H1 (cell line): ENCODE measurements around the gene YBX3. TPM values are rescaled to one million over a fixed set of nuclear protein-coding genes. Genes with fewer than 3 reads are reported as not detected.

Experiments
- CTCF ChIA-PET: fragments of 300-600 bp; sonication (Branson Sonifier 250); formaldehyde crosslinking; loops from one replicate; lab custom pipeline; 2021; ENCODE audit not compliant: partially characterized antibody; lab: Charles Lee
- POLR2A ChIA-PET: fragments of 300-600 bp; sonication (Branson Sonifier 250); formaldehyde crosslinking; loops from one replicate; lab custom pipeline; 2021; ENCODE audit warnings: inconsistent platforms; ENCODE audit not compliant: partially characterized antibody; lab: Charles Lee
- DNase-seq, 2 experiments: peaks; one replicate each; pipeline versions ENCODE4 v3.0.0 to v3.0.0-alpha.2; 2010 to 2022; ENCODE audit warnings: low spot score in 2 of 2, low read depth in 1 of 2, mixed read lengths in 1 of 2
- FAIRE-seq: peaks from 2 replicates; lab custom pipeline; 2011; peaks lifted over from hg19 to GRCh38; lab: Jason Lieb, UNC
- H2AFZ ChIP-seq: 2 replicates; pipeline ENCODE4 v1.8.1; 2012; ENCODE audit warnings: low read length, inconsistent platforms
- H2AK5ac ChIP-seq: 2 replicates; pipeline ENCODE4 v1.6.1; 2013; ENCODE audit warnings: low read depth, low read length
- H2BK120ac ChIP-seq: replicated peaks from 2 replicates; pipeline ENCODE3; 2013; ENCODE audit warnings: low read depth, low read length, inconsistent platforms
- H2BK12ac ChIP-seq: 2 replicates; pipeline ENCODE4 v1.6.1; 2013; ENCODE audit warnings: low read depth, low read length
- H2BK15ac ChIP-seq: 2 replicates; pipeline ENCODE4 v1.6.1; 2013; ENCODE audit warnings: low read length
- H2BK20ac ChIP-seq: 2 replicates; pipeline ENCODE4 v1.6.1; 2013; ENCODE audit warnings: low read length
- H2BK5ac ChIP-seq: 2 replicates; pipeline ENCODE4 v1.6.1; 2013; ENCODE audit warnings: low read depth, low read length
- H3K14ac ChIP-seq: 2 replicates; pipeline ENCODE4 v1.6.1; 2013; ENCODE audit warnings: inconsistent platforms; ENCODE audit not compliant: insufficient read length
- H3K18ac ChIP-seq: 2 replicates; pipeline ENCODE4 v1.6.1; 2013; ENCODE audit warnings: low read length; ENCODE audit errors: extremely low read depth
- H3K23ac ChIP-seq: 2 replicates; pipeline ENCODE4 v1.6.1; 2013; ENCODE audit warnings: inconsistent platforms; ENCODE audit not compliant: insufficient read length
- H3K23me2 ChIP-seq: 2 replicates; pipeline ENCODE4 v1.6.1; 2013; ENCODE audit warnings: low read depth, low read length
- H3K27ac ChIP-seq: 2 replicates; pipeline ENCODE4 v1.6.1; 2011; ENCODE audit warnings: low read depth, low read length, inconsistent platforms
- H3K27me3 ChIP-seq, 4 experiments: replicated peaks in 1 of 4; 1 replicate in 1 of 4; 2 replicates in 3 of 4; pipeline versions ENCODE4 v1.6.1 to v1.8.1; 2011 to 2013; ENCODE audit warnings: low read length in 3 of 4, mild to moderate bottlenecking in 3 of 4, inconsistent platforms in 2 of 4, mixed read lengths in 2 of 4, moderate library complexity in 1 of 4; ENCODE audit not compliant: control insufficient read depth in 3 of 4, insufficient read depth in 3 of 4; ENCODE audit errors: extremely low read depth in 1 of 4
- H3K36me3 ChIP-seq, 4 experiments: 2 replicates each; pipeline versions ENCODE4 v1.6.1 to v1.8.1; 2011 to 2013; ENCODE audit warnings: mild to moderate bottlenecking in 4 of 4, low read length in 3 of 4, moderate library complexity in 2 of 4, control low read depth in 1 of 4, inconsistent platforms in 1 of 4; ENCODE audit not compliant: insufficient read depth in 4 of 4, control insufficient read depth in 2 of 4
- H3K4ac ChIP-seq: replicated peaks from 2 replicates; pipeline ENCODE3; 2013; ENCODE audit warnings: low read length, low read depth, mixed read lengths, inconsistent platforms; ENCODE audit not compliant: insufficient read length
- H3K4me1 ChIP-seq, 4 experiments: replicated peaks in 1 of 4; 1 replicate in 1 of 4; 2 replicates in 3 of 4; pipeline versions ENCODE4 v1.6.1 to v1.8.1; 2011 to 2013; ENCODE audit warnings: low read length in 3 of 4, inconsistent platforms in 2 of 4, mixed read lengths in 1 of 4; ENCODE audit not compliant: insufficient read depth in 4 of 4, control insufficient read depth in 3 of 4
- H3K4me2 ChIP-seq, 2 experiments: 2 replicates each; pipeline versions ENCODE4 v1.6.1 to v1.8.1; 2011 to 2013; ENCODE audit warnings: low read depth in 2 of 2, low read length in 2 of 2, control low read depth in 1 of 2, inconsistent platforms in 1 of 2, mild to moderate bottlenecking in 1 of 2; ENCODE audit not compliant: insufficient read depth in 1 of 2
- H3K4me3 ChIP-seq, 4 experiments: fragments of 200-600, 300-600 bp in 1 of 4; sonication (generic), shearing (Covaris generic), sonication (Bioruptor Twin) in 1 of 4; 2 replicates each; pipeline versions ENCODE4 v1.5.1 to v1.8.1; 2011 to 2016; ENCODE audit warnings: low read length in 4 of 4, low read depth in 3 of 4, control low read depth in 2 of 4, inconsistent platforms in 2 of 4, mild to moderate bottlenecking in 2 of 4, mixed read lengths in 1 of 4, moderate library complexity in 1 of 4; ENCODE audit not compliant: insufficient read depth in 2 of 4; ENCODE audit errors: extremely low read depth in 1 of 4
- H3K56ac ChIP-seq: replicated peaks from 2 replicates; pipeline ENCODE3; 2013; ENCODE audit warnings: low read depth, mild to moderate bottlenecking, mixed read lengths, low read length, inconsistent platforms; ENCODE audit not compliant: insufficient read length
- H3K79me1 ChIP-seq: 2 replicates; pipeline ENCODE4 v1.6.1; 2013; ENCODE audit warnings: low read depth, low read length, control low read depth
- H3K79me2 ChIP-seq, 2 experiments: 2 replicates each; pipeline versions ENCODE4 v1.6.1 to v1.8.1; 2012 to 2013; ENCODE audit warnings: low read length in 2 of 2, mild to moderate bottlenecking in 2 of 2, inconsistent platforms in 1 of 2; ENCODE audit not compliant: insufficient read depth in 2 of 2, control insufficient read depth in 1 of 2
- H3K9ac ChIP-seq, 4 experiments: replicated peaks in 1 of 4; 1 replicate in 1 of 4; 2 replicates in 3 of 4; pipeline versions ENCODE4 v1.6.1 to v1.8.1; 2011 to 2013; ENCODE audit warnings: low read depth in 3 of 4, low read length in 3 of 4, control low read depth in 2 of 4, mild to moderate bottlenecking in 2 of 4, moderate library complexity in 2 of 4, inconsistent platforms in 1 of 4; ENCODE audit errors: extremely low read depth in 1 of 4
- H3K9me3 ChIP-seq, 2 experiments: 2 replicates each; pipeline versions ENCODE4 v1.6.1 to v1.8.1; 2012 to 2013; ENCODE audit warnings: mild to moderate bottlenecking in 2 of 2, moderate library complexity in 2 of 2, control low read depth in 1 of 2, inconsistent platforms in 1 of 2, low read depth in 1 of 2, low read length in 1 of 2, mixed read lengths in 1 of 2; ENCODE audit not compliant: insufficient read depth in 2 of 2
- H4K20me1 ChIP-seq, 2 experiments: replicated peaks in 1 of 2; 2 replicates each; pipeline versions ENCODE3 to v1.8.1; 2011 to 2013; ENCODE audit warnings: inconsistent platforms in 2 of 2, low read length in 2 of 2, mild to moderate bottlenecking in 1 of 2; ENCODE audit not compliant: insufficient read depth in 2 of 2, control insufficient read depth in 1 of 2
- H4K5ac ChIP-seq: 2 replicates; pipeline ENCODE4 v1.6.1; 2013; ENCODE audit warnings: low read length, low read depth, mixed read lengths, inconsistent platforms; ENCODE audit not compliant: insufficient read length
- H4K8ac ChIP-seq: 2 replicates; pipeline ENCODE4 v1.8.0; 2013; ENCODE audit warnings: mild to moderate bottlenecking, moderate library complexity, low read length, inconsistent platforms; ENCODE audit not compliant: insufficient read depth; ENCODE audit errors: extremely low read depth
- H4K91ac ChIP-seq: replicated peaks from 2 replicates; pipeline ENCODE3; 2013; ENCODE audit warnings: low read length, mixed read lengths, inconsistent platforms; ENCODE audit not compliant: insufficient read length
- BRCA1 ChIP-seq: IDR thresholded peaks from 2 replicates; pipeline ENCODE4 v1.6.1; 2012; ENCODE audit warnings: low read depth, low read length, improper control_type of control experiment
- CBX8 ChIP-seq: fragments of 300-800, 300-1000 bp; sonication (generic); IDR thresholded peaks from 2 replicates; pipeline ENCODE4 v1.7.1; 2016; ENCODE audit warnings: low read depth, low read length, borderline replicate concordance
- CTBP2 ChIP-seq: IDR thresholded peaks from 2 replicates; pipeline ENCODE4 v1.7.0; 2011; ENCODE audit warnings: borderline replicate concordance, mild to moderate bottlenecking, moderate library complexity, mixed read lengths, low read length; ENCODE audit not compliant: insufficient read depth, insufficient read length
- EGR1 ChIP-seq: IDR thresholded peaks from 2 replicates; pipeline ENCODE4 v1.6.1; 2011; ENCODE audit warnings: low read depth, low read length, borderline replicate concordance
- EZH2 ChIP-seq: fragments of 200-600 bp; sonication (generic); IDR thresholded peaks from 2 replicates; pipeline ENCODE4 v1.7.1; 2012; ENCODE audit warnings: low read depth, mild to moderate bottlenecking, moderate library complexity, low read length, inconsistent platforms; ENCODE audit not compliant: severe bottlenecking
- FOSL1 ChIP-seq: IDR thresholded peaks from 2 replicates; pipeline ENCODE4 v1.6.1; 2011; ENCODE audit warnings: mild to moderate bottlenecking, low read depth, low read length, moderate library complexity; ENCODE audit not compliant: insufficient read depth
- HDAC2 ChIP-seq, 2 experiments: fragments of 300-600 bp in 1 of 2; sonication (generic) in 1 of 2; IDR thresholded peaks; 2 replicates each; pipeline ENCODE4 v1.6.1; 2011 to 2012; ENCODE audit warnings: low read depth in 2 of 2, low read length in 2 of 2, mild to moderate bottlenecking in 2 of 2, moderate library complexity in 2 of 2, borderline replicate concordance in 1 of 2, inconsistent platforms in 1 of 2
- NRF1 ChIP-seq: IDR thresholded peaks from 2 replicates; pipeline ENCODE4 v1.6.1; 2011; ENCODE audit warnings: mild to moderate bottlenecking, low read depth, low read length, improper control_type of control experiment
- POLR2AphosphoS5 ChIP-seq: IDR thresholded peaks from 2 replicates; pipeline ENCODE4 v1.6.1; 2011; ENCODE audit warnings: low read depth, low read length
- SIN3A ChIP-seq, 2 experiments: IDR thresholded peaks in 1 of 2; conservative IDR thresholded peaks in 1 of 2; 2 replicates each; pipeline ENCODE4 v1.6.1; 2011 to 2012; ENCODE audit warnings: low read length in 2 of 2, improper control_type of control experiment in 1 of 2, low read depth in 1 of 2, mild to moderate bottlenecking in 1 of 2
- SIRT6 ChIP-seq: IDR thresholded peaks from one replicate; pipeline ENCODE4 v1.7.1; 2012; ENCODE audit warnings: low read length, inconsistent platforms
- TCF12 ChIP-seq: IDR thresholded peaks from 2 replicates; pipeline ENCODE4 v1.6.1; 2011; ENCODE audit warnings: low read depth, mild to moderate bottlenecking, low read length
- USF2 ChIP-seq: IDR thresholded peaks from 2 replicates; pipeline ENCODE4 v1.6.1; 2011; ENCODE audit warnings: low read length, improper control_type of control experiment
- WGBS, 2 experiments: shearing (Covaris generic) in 1 of 2; methylation state at CpG; one replicate each; pipeline versions ENCODE4 v1.1.6 to v1.1.7; 2013 to 2015; ENCODE audit warnings: low lambda C conversion rate in 2 of 2, mixed read lengths in 2 of 2, inconsistent platforms in 1 of 2, low coverage in 1 of 2, missing lambda C conversion rate in 1 of 2; ENCODE audit not compliant: insufficient replicate concordance in 2 of 2, insufficient coverage in 1 of 2, insufficient read length in 1 of 2; ENCODE audit errors: extremely low coverage in 1 of 2, missing lambda C conversion rate in 1 of 2; 5-methylcytosine and 5-hydroxymethylcytosine counted together
- polyA plus RNA-seq, 7 experiments: library from polyadenylated mRNA; depleted of rRNA in 3 of 7; stranded (reverse) in 5 of 7; unstranded in 2 of 7; fragments of >200 nt in 5 of 7; fragments of 200-250 nt in 2 of 7; gene quantifications; 1 replicate in 5 of 7; 2 replicates in 1 of 7; 4 replicates in 1 of 7; pipeline versions ENCODE4 v1.2.1 to v1.2.3, GENCODE V29; 2011 to 2013; ENCODE audit warnings: missing spikeins in 2 of 7, mixed read lengths in 2 of 7
- total RNA-seq: library from RNA; stranded (reverse); fragmentation: NEBNext Ultra II Directional; extraction: Animal tissue kit (Norgen Biotek cat#: 25700); gene quantifications from 2 replicates; pipeline ENCODE4 v1.2.1, GENCODE V29; 2021

The YBX3 gene
- total and polyA plus RNA-seq, 2 of the 8 experiments (the other 6 are each of a cell fraction or from before 2014, with no cell fraction given): 83.1 to 480 TPM

GRCh38 chr12:10700581-10700980, 22.5 kb downstream of the YBX3 start:
- H2BK5ac ChIP-seq: no peak overlapping the region
- H2AK5ac ChIP-seq: no peak overlapping the region
- H2AFZ ChIP-seq: no peak overlapping the region
- DNase-seq (no peak), FAIRE-seq (no peak)
- H2BK12ac ChIP-seq: no peak overlapping the region
- H3K9ac ChIP-seq: no peak overlapping the region
- 87% methylated on average over 3 of the region's 3 CpGs; no CpG with 5 or more reads in 1 of the 2 experiments for WGBS, 2 experiments
- no peak overlapping the region for H2BK120ac ChIP-seq
- no peak overlapping the region for H3K4me3 ChIP-seq
- no peak overlapping the region for H3K23ac ChIP-seq
- no peaks in the 10 kb centered on the region; the same call in 1 of the 2 replicates for H3K23me2 ChIP-seq
- H3K14ac ChIP-seq: no peak overlapping the region
- H2BK15ac ChIP-seq: no peak overlapping the region
- no peak overlapping the region for H3K56ac ChIP-seq
- H3K4me2 ChIP-seq: no peak overlapping the region
- no peak overlapping the region for H4K5ac ChIP-seq
- no peaks in the 10 kb centered on the region for H3K4me1 ChIP-seq
- H3K27me3 ChIP-seq: no peaks in the 10 kb centered on the region
- no peaks in the 10 kb centered on the region for H3K9me3 ChIP-seq
- H3K79me1 ChIP-seq: no peaks in the 10 kb centered on the region
- no peak overlapping the region for H4K91ac ChIP-seq
- peaks cover 27 to 76% (median 55%) of the 10 kb centered on the region in 4 experiments for H3K36me3 ChIP-seq
- CTCF ChIA-PET: interaction anchor here (1.0 kb wide), 1 partner anchor 9 kb away, joined by 3 read pairs; no protein-coding TSS in a partner anchor
- no peak overlapping the region for H3K4ac ChIP-seq
- no peak overlapping the region for H3K18ac ChIP-seq
- peaks cover 1 to 3% of the 10 kb centered on the region in 2 experiments for H4K20me1 ChIP-seq
- no peaks in the 10 kb centered on the region for H3K79me2 ChIP-seq
- no peak overlapping the region for H3K27ac ChIP-seq
- no peak overlapping the region for H4K8ac ChIP-seq
- H2BK20ac ChIP-seq: no peak overlapping the region
- POLR2A ChIA-PET: interaction anchor here (1.6 to 1.8 kb wide), 3 partner anchors 11 to 23 kb away, joined by 3 to 4 read pairs (median 3); partner anchors contain the start of gene YBX3
- TF ChIP-seq CBX8: no peak
- TF ChIP-seq USF2: no peak
- TF ChIP-seq BRCA1: no peak
- no peak for TF ChIP-seq HDAC2 (IDR thresholded peaks at IDR 0.05; ENCODE audit: borderline replicate concordance in 1 of 2, low read depth in 2 of 2, low read length in 2 of 2)
- TF ChIP-seq SIN3A (conservative IDR thresholded peaks at IDR 0.05 in 1 of 2, IDR thresholded peaks at IDR 0.05 in 1 of 2; ENCODE audit: low read depth in 1 of 2, low read length in 2 of 2): no peak
- TF ChIP-seq POLR2AphosphoS5: no peak
- TF ChIP-seq CTBP2: no peak
- no peak for TF ChIP-seq SIRT6
- no peak for TF ChIP-seq FOSL1
- no peak for TF ChIP-seq NRF1
- TF ChIP-seq EZH2: no peak
- no peak for TF ChIP-seq TCF12
- no peak for TF ChIP-seq EGR1
